Activated naive CD8-positive, alpha-beta T cell treated with anti-CD3 and anti-CD28 coated beads, Interleukin-2, amount 50 U/mL, for 24 hours (primary cell): ENCODE results near the gene LUZP1.

Source experiments
- ATAC-seq: fragments of 150-1000 bp; cut with Tn5 transposase; one replicate; pipeline ENCODE4 v1.10.0; 2021
- DNase-seq: peaks from one replicate; pipeline ENCODE4 v3.0.0; 2021
- H3K27ac Mint-ChIP-seq: one replicate; pipeline ENCODE4 v1.8.0; 2021; ENCODE audit warnings: mild to moderate bottlenecking, mixed read lengths
- H3K27me3 Mint-ChIP-seq: one replicate; pipeline ENCODE4 v1.8.0; 2021; ENCODE audit warnings: mixed read lengths
- H3K36me3 Mint-ChIP-seq: one replicate; pipeline ENCODE4 v1.8.0; 2021; ENCODE audit warnings: low read depth, mixed read lengths
- H3K4me1 Mint-ChIP-seq: one replicate; pipeline ENCODE4 v1.8.0; 2021; ENCODE audit warnings: mixed read lengths
- H3K4me3 Mint-ChIP-seq: one replicate; pipeline ENCODE4 v1.8.0; 2021; ENCODE audit warnings: mild to moderate bottlenecking, moderate library complexity, mixed read lengths
- H3K9me3 Mint-ChIP-seq: one replicate; pipeline ENCODE4 v1.8.0; 2021; ENCODE audit warnings: mixed read lengths

Gene LUZP1

GRCh38 chr1:23122796-23123195 is 45.9 kb downstream of the LUZP1 start:
- Mint-ChIP-seq H3K36me3 (peaks cover 3% of the 10 kb centered on the region), H3K4me3 (no peak overlapping the region), H3K27ac (no peak overlapping the region), H3K4me1 (peaks cover 49% of the 10 kb centered on the region), H3K27me3 (no peaks in the 10 kb centered on the region), H3K9me3 (no peaks in the 10 kb centered on the region)
- no peak for ATAC-seq
- DNase-seq: no peak

GRCh38 chr1:23122023-23122748 is 46.5 kb downstream of the LUZP1 start:
- H3K27ac Mint-ChIP-seq: no peak overlapping the region
- no peak overlapping the region for H3K4me3 Mint-ChIP-seq
- H3K27me3 Mint-ChIP-seq: no peaks in the 10 kb centered on the region
- H3K9me3 Mint-ChIP-seq: no peaks in the 10 kb centered on the region
- no peak for ATAC-seq
- H3K36me3 Mint-ChIP-seq: peaks cover 3% of the 10 kb centered on the region
- DNase-seq: no peak
- H3K4me1 Mint-ChIP-seq: peaks cover 52% of the 10 kb centered on the region

GRCh38 chr1:23120383-23120782 is 48.3 kb downstream of the LUZP1 start:
- peaks cover 52% of the 10 kb centered on the region for H3K4me1 Mint-ChIP-seq
- H3K4me3 Mint-ChIP-seq: no peak overlapping the region
- H3K27me3 Mint-ChIP-seq: no peaks in the 10 kb centered on the region
- H3K27ac Mint-ChIP-seq: no peak overlapping the region
- DNase-seq (no peak), ATAC-seq (no peak)
- H3K9me3 Mint-ChIP-seq: no peaks in the 10 kb centered on the region
- H3K36me3 Mint-ChIP-seq: peaks cover 3% of the 10 kb centered on the region

- ATAC-seq: peak; percentile 57
Observed at GRCh38 chr1:23118957-23119792, 49.5 kb downstream of the LUZP1 start.

GRCh38 chr1:23118407-23118806 is 50.2 kb downstream of the LUZP1 start:
- Mint-ChIP-seq H3K27me3 (no peaks in the 10 kb centered on the region), H3K4me3 (no peak overlapping the region), H3K9me3 (no peaks in the 10 kb centered on the region), H3K27ac (no peak overlapping the region), H3K4me1 (peaks cover 55% of the 10 kb centered on the region), H3K36me3 (peaks cover 3% of the 10 kb centered on the region)
- ATAC-seq: no peak
- no peak for DNase-seq

More at GRCh38 chr1:23118957-23119792, 49.5 kb downstream of the LUZP1 start:
- H3K36me3 Mint-ChIP-seq: peaks cover 3% of the 10 kb centered on the region
- peaks cover 55% of the 10 kb centered on the region for H3K4me1 Mint-ChIP-seq
- no peaks in the 10 kb centered on the region for H3K9me3 Mint-ChIP-seq
- H3K27me3 Mint-ChIP-seq: no peaks in the 10 kb centered on the region
- H3K4me3 Mint-ChIP-seq: peak overlapping the region; percentile 50
- H3K27ac Mint-ChIP-seq: peak overlapping the region; percentile 38
- DNase-seq: no peak

GRCh38 chr1:23116921-23117699 is 51.5 kb downstream of the LUZP1 start:
- H3K27ac Mint-ChIP-seq: no peak overlapping the region

GRCh38 chr1:23116216-23116836 is 52.3 kb downstream of the LUZP1 start:
- H3K27ac Mint-ChIP-seq: no peak overlapping the region
- H3K9me3 Mint-ChIP-seq: no peaks in the 10 kb centered on the region
- DNase-seq (no peak), ATAC-seq (no peak)
- no peak overlapping the region for H3K4me3 Mint-ChIP-seq
- H3K27me3 Mint-ChIP-seq: no peaks in the 10 kb centered on the region
- H3K4me1 Mint-ChIP-seq: peaks cover 71% of the 10 kb centered on the region
- H3K36me3 Mint-ChIP-seq: peaks cover 3% of the 10 kb centered on the region

More at GRCh38 chr1:23116921-23117699, 51.5 kb downstream of the LUZP1 start:
- Mint-ChIP-seq H3K9me3 (no peaks in the 10 kb centered on the region), H3K4me1 (peaks cover 63% of the 10 kb centered on the region), H3K27me3 (no peaks in the 10 kb centered on the region), H3K36me3 (peaks cover 3% of the 10 kb centered on the region), H3K4me3 (no peak overlapping the region)
- ATAC-seq: no peak
- DNase-seq: no peak

GRCh38 chr1:23114424-23115079 is 54.1 kb downstream of the LUZP1 start:
- peaks cover 8% of the 10 kb centered on the region for H3K36me3 Mint-ChIP-seq
- H3K9me3 Mint-ChIP-seq: no peaks in the 10 kb centered on the region
- H3K27me3 Mint-ChIP-seq: no peaks in the 10 kb centered on the region
- DNase-seq: no peak
- H3K4me1 Mint-ChIP-seq: peaks cover 80% of the 10 kb centered on the region
- no peak for ATAC-seq
- no peak overlapping the region for H3K27ac Mint-ChIP-seq
- H3K4me3 Mint-ChIP-seq: no peak overlapping the region

- no peak for DNase-seq
- H3K36me3 Mint-ChIP-seq: peaks cover 12% of the 10 kb centered on the region
- H3K9me3 Mint-ChIP-seq: no peaks in the 10 kb centered on the region
- peak overlapping the region; percentile 7 for H3K4me3 Mint-ChIP-seq
- no peak for ATAC-seq
- H3K27ac Mint-ChIP-seq: no peak overlapping the region
- no peaks in the 10 kb centered on the region for H3K27me3 Mint-ChIP-seq
- peaks cover 71% of the 10 kb centered on the region for H3K4me1 Mint-ChIP-seq
Observed at GRCh38 chr1:23111600-23112535, 56.8 kb downstream of the LUZP1 start.

GRCh38 chr1:23110391-23110790 is 58.3 kb downstream of the LUZP1 start:
- Mint-ChIP-seq H3K27ac (peak overlapping the region; percentile 48), H3K9me3 (no peaks in the 10 kb centered on the region), H3K4me3 (no peak overlapping the region), H3K27me3 (no peaks in the 10 kb centered on the region), H3K36me3 (peaks cover 15% of the 10 kb centered on the region), H3K4me1 (peaks cover 63% of the 10 kb centered on the region)
- DNase-seq (no peak), ATAC-seq (no peak)

- peak; percentile 10 for DNase-seq
- H3K27me3 Mint-ChIP-seq: no peaks in the 10 kb centered on the region
- peaks cover 54% of the 10 kb centered on the region for H3K4me1 Mint-ChIP-seq
- H3K4me3 Mint-ChIP-seq: no peak overlapping the region
- H3K9me3 Mint-ChIP-seq: no peaks in the 10 kb centered on the region
- peak overlapping the region; percentile 13 for H3K27ac Mint-ChIP-seq
- peak; percentile 76 for ATAC-seq
- peaks cover 15% of the 10 kb centered on the region for H3K36me3 Mint-ChIP-seq
Observed at GRCh38 chr1:23108918-23109533, 59.6 kb downstream of the LUZP1 start.

GRCh38 chr1:23103001-23103889 is 65.4 kb downstream of the LUZP1 start:
- H3K9me3 Mint-ChIP-seq: no peaks in the 10 kb centered on the region
- H3K27ac Mint-ChIP-seq: peak overlapping the region; percentile 84
- H3K4me1 Mint-ChIP-seq: peaks cover 40% of the 10 kb centered on the region
- H3K4me3 Mint-ChIP-seq: peak overlapping the region; percentile 64
- ATAC-seq (peak; percentile 89), DNase-seq (peak; percentile 24)
- peaks cover 15% of the 10 kb centered on the region for H3K36me3 Mint-ChIP-seq
- H3K27me3 Mint-ChIP-seq: no peaks in the 10 kb centered on the region
